ENCODE data around the gene CCDC24. TPM values are rescaled to one million over a fixed set of nuclear protein-coding genes. Genes with fewer than 3 reads are reported as not detected.

Gene CCDC24
- total and polyA plus RNA-seq, 2 of the 4 experiments (the other 2 are of a cell fraction) = 1.4 to 4.6 TPM

DNA sequence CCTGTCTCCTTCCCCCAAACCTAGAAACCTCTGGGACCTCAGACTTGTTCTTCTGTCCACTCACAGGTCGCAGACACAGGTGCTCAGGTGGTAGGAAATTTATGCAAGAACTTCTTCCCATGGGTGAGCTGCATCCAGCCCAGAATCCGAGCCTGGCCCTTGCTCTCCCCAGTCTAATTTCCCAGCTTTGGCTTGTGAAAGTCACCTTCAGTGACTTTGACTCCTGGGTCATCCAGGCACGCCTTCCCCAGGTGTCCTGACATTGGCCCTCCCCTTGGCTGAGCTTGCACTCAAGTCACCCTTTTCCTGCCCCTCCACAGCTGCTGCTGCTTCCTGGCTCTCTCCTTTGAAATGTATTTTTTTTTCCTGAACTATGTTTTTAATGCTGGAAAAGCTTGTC is 38.0 kb upstream of the CCDC24 start:
- CTCF ChIA-PET = no interaction called here
- peaks cover 21% of the 10 kb centered on the region for H4K20me1 ChIP-seq (ENCODE audit: insufficient read depth, low read length)
- no peak overlapping the region for H2AK5ac ChIP-seq (ENCODE audit: low read depth, low read length)
- intact Hi-C loops (cut with micrococcal nuclease) (no loop called here), dilution Hi-C loops (cut with HindIII; ENCODE audit: low sequenced_read_pairs, unreplicated experiment) (no loop called here), in situ Hi-C loops (cut with MboI; ENCODE audit: low sequenced_read_pairs) (loop anchor here (25.0 kb wide), 1 partner anchor 416 kb away; the partner anchor contains the start of gene PTPRF)
- no peak overlapping the region for H2BK5ac ChIP-seq (ENCODE audit: low read depth, low read length, poor library complexity, severe bottlenecking)
- H3K36me3 ChIP-seq (ENCODE audit: control insufficient read depth, insufficient read depth, low read length) = peaks cover 18% of the 10 kb centered on the region
- no peak overlapping the region for H2BK20ac ChIP-seq (ENCODE audit: low read depth, low read length)
- no peaks in the 10 kb centered on the region for H3K9me3 ChIP-seq (ENCODE audit: control insufficient read depth, insufficient read depth, low read length)
- POLR2A ChIA-PET (ENCODE audit: unreplicated experiment) = no interaction called here
- no peak overlapping the region for H2AK9ac ChIP-seq (replicated peaks; ENCODE audit: low read depth, low read length, poor library complexity)
- no peak overlapping the region for H3K4ac ChIP-seq (ENCODE audit: low read depth, low read length)
- H3K4me3 ChIP-seq (ENCODE audit: insufficient read depth, low read depth, low read length) = no peak overlapping the region
- H3K56ac ChIP-seq (ENCODE audit: extremely low read depth, insufficient read depth, low read length) = no peak overlapping the region
- H3K9ac ChIP-seq (ENCODE audit: low read depth, low read length) = no peak overlapping the region
- peaks cover 8% of the 10 kb centered on the region; the same call in 1 of the 2 replicates for H3K9me1 ChIP-seq (ENCODE audit: insufficient read depth, low read length)
- 69% methylated on average over 2 of the region's 3 CpGs; no CpG with 5 or more reads in 1 of the 2 experiments for WGBS, 2 experiments (ENCODE audit: extremely low coverage in 2 of 2, insufficient read length in 1 of 2)
- no peak overlapping the region for H2BK120ac ChIP-seq (ENCODE audit: low read depth, low read length)
- TF ChIP-seq, protein P1, sequence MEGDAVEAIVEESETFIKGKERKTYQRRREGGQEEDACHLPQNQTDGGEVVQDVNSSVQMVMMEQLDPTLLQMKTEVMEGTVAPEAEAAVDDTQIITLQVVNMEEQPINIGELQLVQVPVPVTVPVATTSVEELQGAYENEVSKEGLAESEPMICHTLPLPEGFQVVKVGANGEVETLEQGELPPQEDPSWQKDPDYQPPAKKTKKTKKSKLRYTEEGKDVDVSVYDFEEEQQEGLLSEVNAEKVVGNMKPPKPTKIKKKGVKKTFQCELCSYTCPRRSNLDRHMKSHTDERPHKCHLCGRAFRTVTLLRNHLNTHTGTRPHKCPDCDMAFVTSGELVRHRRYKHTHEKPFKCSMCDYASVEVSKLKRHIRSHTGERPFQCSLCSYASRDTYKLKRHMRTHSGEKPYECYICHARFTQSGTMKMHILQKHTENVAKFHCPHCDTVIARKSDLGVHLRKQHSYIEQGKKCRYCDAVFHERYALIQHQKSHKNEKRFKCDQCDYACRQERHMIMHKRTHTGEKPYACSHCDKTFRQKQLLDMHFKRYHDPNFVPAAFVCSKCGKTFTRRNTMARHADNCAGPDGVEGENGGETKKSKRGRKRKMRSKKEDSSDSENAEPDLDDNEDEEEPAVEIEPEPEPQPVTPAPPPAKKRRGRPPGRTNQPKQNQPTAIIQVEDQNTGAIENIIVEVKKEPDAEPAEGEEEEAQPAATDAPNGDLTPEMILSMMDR (conservative IDR thresholded peaks at IDR 0.05; ENCODE audit: low read depth, low read length) = no peak
- TF ChIP-seq FOS (IDR thresholded peaks at IDR 0.05; ENCODE audit: low read depth, low read length) = no peak
- TF ChIP-seq CEBPB (IDR thresholded peaks at IDR 0.05; ENCODE audit: low read depth, low read length) = no peak
- no peak for TF ChIP-seq MAZ (IDR thresholded peaks at IDR 0.05; ENCODE audit: borderline replicate concordance, low read depth, low read length)
- no peak for TF ChIP-seq MXI1 (IDR thresholded peaks at IDR 0.05; ENCODE audit: borderline replicate concordance, low read depth, low read length)
- no peak for TF ChIP-seq SMC3 (IDR thresholded peaks at IDR 0.05; ENCODE audit: low read depth, low read length)
- no peak for TF ChIP-seq CHD1 (IDR thresholded peaks at IDR 0.05; ENCODE audit: low read depth, low read length)
- TF ChIP-seq BHLHE40 (IDR thresholded peaks at IDR 0.05; ENCODE audit: low read depth, low read length) = no peak
- TF ChIP-seq POLR2A (IDR thresholded peaks at IDR 0.05; ENCODE audit: low read depth, low read length) = no peak
- TF ChIP-seq RCOR1 (IDR thresholded peaks at IDR 0.05; ENCODE audit: insufficient replicate concordance, low read length) = no peak
- TF ChIP-seq RFX5 (IDR thresholded peaks at IDR 0.05; ENCODE audit: low read depth, low read length) = no peak
- TF ChIP-seq, protein P2, sequence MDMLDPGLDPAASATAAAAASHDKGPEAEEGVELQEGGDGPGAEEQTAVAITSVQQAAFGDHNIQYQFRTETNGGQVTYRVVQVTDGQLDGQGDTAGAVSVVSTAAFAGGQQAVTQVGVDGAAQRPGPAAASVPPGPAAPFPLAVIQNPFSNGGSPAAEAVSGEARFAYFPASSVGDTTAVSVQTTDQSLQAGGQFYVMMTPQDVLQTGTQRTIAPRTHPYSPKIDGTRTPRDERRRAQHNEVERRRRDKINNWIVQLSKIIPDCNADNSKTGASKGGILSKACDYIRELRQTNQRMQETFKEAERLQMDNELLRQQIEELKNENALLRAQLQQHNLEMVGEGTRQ (IDR thresholded peaks at IDR 0.05; ENCODE audit: low read depth, low read length) = no peak
- TF ChIP-seq NFE2L2 (IDR thresholded peaks at IDR 0.05; ENCODE audit: low read depth, low read length) = no peak
- TF ChIP-seq ELK1 (IDR thresholded peaks at IDR 0.05; ENCODE audit: borderline replicate concordance, low read depth, low read length) = no peak
- no TSS peak for BruUV-seq (replicated peaks)
- H3K23ac ChIP-seq (ENCODE audit: low read depth, low read length) = no peak overlapping the region
- peaks cover under 1% of the 10 kb centered on the region; the same call in 1 of the 2 replicates for H3K4me1 ChIP-seq (ENCODE audit: control insufficient read depth, insufficient read depth, low read length)
- H3K27ac ChIP-seq (ENCODE audit: insufficient read depth, low read length) = no peak overlapping the region
- H3K79me1 ChIP-seq (ENCODE audit: low read depth in 1 of 2, low read length in 2 of 2) = peaks cover 26 to 38% of the 10 kb centered on the region in 2 experiments
- no peak overlapping the region for H4K91ac ChIP-seq (ENCODE audit: insufficient read depth, low read depth, low read length)
- no peak overlapping the region for H4K5ac ChIP-seq (ENCODE audit: low read depth, low read length)
- DNase-seq (no peak), ATAC-seq (ENCODE audit: low read depth) (no peak)
- no peak overlapping the region for H3K4me2 ChIP-seq (ENCODE audit: low read depth, low read length)
- H4K8ac ChIP-seq (ENCODE audit: low read depth in 2 of 2, low read length in 2 of 2) = no peak overlapping the region
- H2AFZ ChIP-seq (replicated peaks; ENCODE audit: low read length, poor library complexity) = no peak overlapping the region
- H3K27me3 ChIP-seq (ENCODE audit: control insufficient read depth, insufficient read depth, low read length) = no peaks in the 10 kb centered on the region
- H3K18ac ChIP-seq (ENCODE audit: low read depth, low read length) = no peak overlapping the region
- H3K14ac ChIP-seq (replicated peaks; ENCODE audit: low read depth, low read length) = no peak overlapping the region
- no peak overlapping the region for H2BK15ac ChIP-seq (ENCODE audit: low read depth, low read length)
